ENCODE measurements around the gene KSR1.
"Not testable (repeated sequence)": the region's sequence is repeated elsewhere in the genome, so short reads cannot be mapped to it uniquely, and the experiment has no call there.

KSR1 gene

DNA sequence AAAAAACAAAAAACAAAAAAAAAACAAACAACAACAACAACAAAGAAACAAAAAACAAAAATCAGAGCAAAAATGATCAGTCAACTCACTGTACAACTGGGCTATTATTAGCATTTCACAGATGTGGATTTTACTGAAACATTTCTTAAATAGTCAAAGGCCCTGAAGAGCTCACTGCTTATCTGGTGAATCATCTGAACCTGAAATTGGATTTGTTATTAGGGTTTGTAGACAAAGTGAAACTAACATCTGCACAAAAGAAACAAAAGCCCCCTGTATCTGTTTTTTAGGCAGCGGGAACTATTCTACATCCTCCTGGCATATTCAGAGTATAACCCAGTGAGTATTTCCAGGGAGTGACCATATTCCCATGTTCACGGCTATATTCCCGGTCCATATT is 32.6 kb upstream of the KSR1 start:
- Histone ChIP-seq H3K9ac (ENCODE audit: insufficient read length) (no peak overlapping the region), H3K4me3 (no peak overlapping the region), H3K36me3 (ENCODE audit: insufficient read depth, low read length) (no peaks in the 10 kb centered on the region), H3K9me3 (ENCODE audit: low read depth, low read length) (no peaks in the 10 kb centered on the region), H3K27ac (no peak overlapping the region)
- DNase-seq (ENCODE audit: low read depth, low spot score), result no peak
- TF ChIP-seq POLR2AphosphoS5 (IDR thresholded peaks at IDR 0.05; ENCODE audit: borderline replicate concordance, low read depth, low read length), result no peak
- TF ChIP-seq EZH2 (IDR thresholded peaks at IDR 0.05), result no peak
- TF ChIP-seq FOXP2 (optimal IDR thresholded peaks at IDR 0.05; ENCODE audit: control extremely low read depth, extremely low read length, insufficient read depth), result no peak

DNA sequence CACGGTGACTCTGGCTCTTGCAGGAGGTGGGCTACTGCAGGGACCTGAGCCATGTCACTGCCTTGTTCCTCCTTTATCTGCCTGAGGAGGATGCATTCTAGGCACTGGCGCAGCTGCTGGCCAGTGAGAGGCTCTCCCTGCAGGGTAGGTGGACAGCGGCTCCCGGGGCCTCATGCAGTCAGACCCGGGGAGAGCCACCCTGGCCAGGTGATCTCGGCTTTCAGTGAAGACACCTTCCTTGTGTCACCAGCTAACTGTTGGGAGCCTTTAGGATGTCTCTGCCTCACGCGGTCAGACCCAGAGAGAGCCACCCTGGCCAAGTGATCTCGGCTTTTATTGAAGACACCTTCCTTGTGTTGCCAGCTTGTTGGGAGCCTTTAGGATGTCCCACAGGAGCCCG is 31.7 kb upstream of the KSR1 start:
- DNase-seq (ENCODE audit: low read depth, low spot score), result no peak
- Histone ChIP-seq H3K27ac (no peak overlapping the region), H3K9ac (ENCODE audit: insufficient read length) (no peak overlapping the region), H3K4me3 (no peak overlapping the region), H3K9me3 (ENCODE audit: low read depth, low read length) (no peaks in the 10 kb centered on the region), H3K36me3 (ENCODE audit: insufficient read depth, low read length) (no peaks in the 10 kb centered on the region)
- no peak for TF ChIP-seq POLR2AphosphoS5 (IDR thresholded peaks at IDR 0.05; ENCODE audit: borderline replicate concordance, low read depth, low read length)
- TF ChIP-seq FOXP2 (optimal IDR thresholded peaks at IDR 0.05; ENCODE audit: control extremely low read depth, extremely low read length, insufficient read depth), result no peak
- TF ChIP-seq EZH2 (IDR thresholded peaks at IDR 0.05), result no peak

DNA sequence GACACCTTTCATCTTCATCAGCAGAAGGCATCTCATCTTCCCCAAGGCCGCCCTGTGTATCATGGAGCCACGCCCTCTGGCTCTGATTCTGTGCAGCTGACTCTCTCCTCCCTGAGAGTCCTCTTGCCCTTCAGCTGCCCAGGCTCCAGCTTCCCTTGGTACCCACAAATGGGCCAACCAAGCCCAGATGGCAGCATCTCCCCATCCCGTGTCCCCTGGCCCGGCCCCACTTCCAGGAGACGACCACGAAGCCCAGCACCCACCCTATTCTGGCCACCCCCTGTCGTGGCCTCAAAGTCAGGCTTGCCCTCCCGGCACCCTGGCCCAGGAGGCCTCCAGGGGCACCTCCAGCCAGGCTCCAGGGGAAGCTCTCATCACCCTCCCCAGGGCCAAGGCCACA is 31.3 kb upstream of the KSR1 start:
- Histone ChIP-seq H3K9me3 (ENCODE audit: low read depth, low read length) (no peaks in the 10 kb centered on the region), H3K4me3 (no peak overlapping the region), H3K36me3 (ENCODE audit: insufficient read depth, low read length) (no peaks in the 10 kb centered on the region), H3K9ac (ENCODE audit: insufficient read length) (no peak overlapping the region), H3K27ac (no peak overlapping the region)
- no peak for DNase-seq (ENCODE audit: low read depth, low spot score)
- TF ChIP-seq EZH2 (IDR thresholded peaks at IDR 0.05), result no peak
- TF ChIP-seq FOXP2 (optimal IDR thresholded peaks at IDR 0.05; ENCODE audit: control extremely low read depth, extremely low read length, insufficient read depth), result no peak
- no peak for TF ChIP-seq POLR2AphosphoS5 (IDR thresholded peaks at IDR 0.05; ENCODE audit: borderline replicate concordance, low read depth, low read length)

DNA sequence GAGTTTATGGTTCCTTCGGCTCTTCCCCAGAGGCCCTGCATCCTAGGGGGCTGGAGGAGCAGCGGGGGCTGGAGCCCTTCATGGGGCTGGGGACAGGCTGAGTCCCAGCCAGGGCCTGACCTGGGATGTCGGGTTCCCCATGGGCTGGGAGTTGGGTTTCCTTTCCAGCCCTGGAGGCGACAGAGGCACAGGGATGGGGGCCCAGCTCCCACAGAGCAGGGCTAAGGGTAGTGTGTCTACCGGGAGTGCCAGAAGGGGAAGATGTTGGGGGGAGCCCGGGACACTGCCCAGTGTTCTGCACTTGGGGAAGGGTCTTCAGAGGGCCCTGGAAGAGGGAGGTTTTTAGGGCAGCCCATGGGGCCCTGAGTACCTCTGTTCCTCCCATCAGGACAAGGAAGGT is 30.7 kb upstream of the KSR1 start:
- not testable (repeated sequence) for H3K9ac ChIP-seq (ENCODE audit: insufficient read length); H3K4me3 ChIP-seq; H3K9me3 ChIP-seq (ENCODE audit: low read depth, low read length); H3K27ac ChIP-seq; H3K36me3 ChIP-seq (ENCODE audit: insufficient read depth, low read length); DNase-seq (ENCODE audit: low read depth, low spot score)

DNA sequence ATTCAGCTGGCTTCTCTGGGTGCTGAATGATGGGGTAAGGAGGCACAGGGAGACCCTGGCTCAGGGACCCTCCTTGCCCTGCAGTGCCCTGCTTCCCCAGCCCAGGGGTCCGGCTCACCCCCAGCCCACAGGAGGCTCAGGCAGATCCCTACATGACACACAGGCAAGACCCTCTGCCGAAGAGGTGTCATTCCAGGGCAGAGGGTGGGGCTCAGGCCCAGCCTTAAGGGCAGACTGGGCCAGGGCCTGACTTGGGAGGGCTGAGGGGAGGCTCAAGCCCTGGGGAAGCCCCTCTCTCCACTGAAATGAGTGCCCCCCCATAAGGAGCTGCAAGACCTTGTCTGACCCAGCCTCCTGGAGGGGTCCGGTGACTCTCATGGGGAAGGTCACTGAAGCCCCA is 30.3 kb upstream of the KSR1 start:
- Histone ChIP-seq H3K9me3 (ENCODE audit: low read depth, low read length) (no peaks in the 10 kb centered on the region), H3K9ac (ENCODE audit: insufficient read length) (no peak overlapping the region), H3K4me3 (no peak overlapping the region), H3K36me3 (ENCODE audit: insufficient read depth, low read length) (no peaks in the 10 kb centered on the region), H3K27ac (no peak overlapping the region)
- TF ChIP-seq POLR2AphosphoS5 (IDR thresholded peaks at IDR 0.05; ENCODE audit: borderline replicate concordance, low read depth, low read length) (no peak), FOXP2 (optimal IDR thresholded peaks at IDR 0.05; ENCODE audit: control extremely low read depth, extremely low read length, insufficient read depth) (no peak), EZH2 (IDR thresholded peaks at IDR 0.05) (no peak)
- no peak for DNase-seq (ENCODE audit: low read depth, low spot score)

DNA sequence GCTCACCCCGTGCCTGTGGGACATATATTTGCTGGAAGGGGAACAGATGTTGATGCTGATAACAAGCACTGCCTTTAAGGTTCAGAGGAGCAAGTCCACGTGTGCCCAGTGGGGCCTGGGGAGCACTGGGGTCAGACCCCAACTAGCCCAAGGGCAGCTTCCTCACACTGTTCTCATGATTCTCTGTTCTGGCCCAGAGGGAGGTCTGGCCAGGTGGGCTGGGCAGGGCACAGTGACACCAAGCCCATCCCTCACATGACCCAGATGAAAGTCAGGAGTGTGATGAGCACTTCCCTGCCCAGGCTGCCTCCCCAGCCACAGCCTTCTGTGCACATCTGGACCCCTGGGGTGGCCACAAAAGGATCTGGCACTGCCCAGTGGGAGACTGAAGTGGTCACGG is 29.8 kb upstream of the KSR1 start:
- not testable (repeated sequence) for H3K36me3 ChIP-seq (ENCODE audit: insufficient read depth, low read length); DNase-seq (ENCODE audit: low read depth, low spot score); H3K9me3 ChIP-seq (ENCODE audit: low read depth, low read length); H3K27ac ChIP-seq; H3K4me3 ChIP-seq; H3K9ac ChIP-seq (ENCODE audit: insufficient read length)

DNA sequence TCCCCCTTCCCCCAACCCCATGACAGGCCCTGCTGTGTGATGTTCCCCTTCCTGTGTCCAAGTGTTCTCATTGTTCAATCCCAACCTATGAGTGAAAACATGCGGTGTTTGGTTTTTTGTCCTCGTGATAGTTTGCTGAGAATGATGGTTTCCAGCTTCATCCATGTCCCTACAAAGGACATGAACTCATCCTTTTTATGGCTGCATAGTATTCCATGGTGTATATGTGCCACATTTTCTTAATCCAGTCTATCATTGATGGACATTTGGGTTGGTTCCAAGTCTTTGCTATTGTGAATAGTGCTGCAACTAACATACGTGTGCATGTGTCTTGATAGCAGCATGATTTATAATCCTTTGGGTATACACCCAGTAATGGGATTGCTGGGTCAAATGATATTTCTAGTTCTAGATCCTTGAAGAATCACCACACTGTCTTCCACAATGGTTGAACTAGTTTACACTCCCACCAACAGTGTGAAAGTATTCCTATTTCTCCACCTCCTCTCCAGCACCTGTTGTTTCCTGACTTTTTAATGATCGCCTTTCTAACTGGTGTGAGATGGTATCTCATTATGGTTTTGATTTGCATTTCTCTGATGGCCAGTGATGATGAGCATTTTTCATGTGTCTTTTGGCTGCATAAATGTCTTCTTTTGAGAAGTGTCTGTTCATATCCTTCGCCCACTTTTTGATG is 28.9 kb upstream of the KSR1 start:
- not testable (repeated sequence) for H3K9ac ChIP-seq (ENCODE audit: insufficient read length); H3K27ac ChIP-seq; DNase-seq (ENCODE audit: low read depth, low spot score); H3K4me3 ChIP-seq; H3K36me3 ChIP-seq (ENCODE audit: insufficient read depth, low read length); H3K9me3 ChIP-seq (ENCODE audit: low read depth, low read length)

DNA sequence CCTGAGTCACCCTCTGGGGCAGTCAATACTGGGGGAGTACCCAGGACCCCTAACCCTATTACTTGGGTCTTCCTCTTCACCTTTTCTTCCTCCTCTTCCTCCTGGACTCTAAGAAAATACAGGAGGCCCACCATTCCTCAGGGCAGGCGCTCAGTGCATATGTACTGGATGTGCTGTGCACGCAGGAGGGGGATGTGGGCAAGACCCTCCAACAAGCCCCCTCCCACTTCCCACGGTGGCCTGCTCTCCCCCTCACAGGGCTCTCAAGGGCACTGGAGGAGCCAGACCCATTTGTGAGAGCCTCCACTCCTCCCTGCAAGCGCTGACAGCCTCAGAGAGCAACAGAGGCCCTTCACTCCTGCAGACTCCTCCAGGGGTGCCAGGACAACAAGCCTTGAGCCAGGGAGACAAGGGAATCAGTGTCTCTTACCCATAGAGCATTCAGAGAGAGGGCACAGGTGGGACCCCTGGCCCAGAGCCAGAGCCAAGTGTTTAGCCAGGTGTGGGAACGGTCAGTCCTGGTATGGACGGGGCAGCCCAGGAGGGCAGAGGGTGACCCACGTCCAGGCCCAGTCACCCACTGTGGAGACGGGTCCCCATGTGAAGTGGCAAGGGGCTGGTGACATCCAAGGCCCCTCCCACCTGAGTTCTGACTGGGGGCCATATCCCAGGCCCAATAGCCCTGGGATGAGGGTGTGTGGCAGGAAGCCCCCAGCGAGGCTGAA is 27.3 kb upstream of the KSR1 start:
- no peak overlapping the region for H3K9ac ChIP-seq (ENCODE audit: insufficient read length)
- H3K4me3 ChIP-seq, result no peak overlapping the region
- no peak overlapping the region for H3K27ac ChIP-seq
- no peaks in the 10 kb centered on the region for H3K9me3 ChIP-seq (ENCODE audit: low read depth, low read length)
- H3K36me3 ChIP-seq (ENCODE audit: insufficient read depth, low read length), result no peaks in the 10 kb centered on the region
- no peak for TF ChIP-seq POLR2AphosphoS5 (IDR thresholded peaks at IDR 0.05; ENCODE audit: borderline replicate concordance, low read depth, low read length)
- no peak for TF ChIP-seq EZH2 (IDR thresholded peaks at IDR 0.05)
- DNase-seq (ENCODE audit: low read depth, low spot score), result no peak

DNA sequence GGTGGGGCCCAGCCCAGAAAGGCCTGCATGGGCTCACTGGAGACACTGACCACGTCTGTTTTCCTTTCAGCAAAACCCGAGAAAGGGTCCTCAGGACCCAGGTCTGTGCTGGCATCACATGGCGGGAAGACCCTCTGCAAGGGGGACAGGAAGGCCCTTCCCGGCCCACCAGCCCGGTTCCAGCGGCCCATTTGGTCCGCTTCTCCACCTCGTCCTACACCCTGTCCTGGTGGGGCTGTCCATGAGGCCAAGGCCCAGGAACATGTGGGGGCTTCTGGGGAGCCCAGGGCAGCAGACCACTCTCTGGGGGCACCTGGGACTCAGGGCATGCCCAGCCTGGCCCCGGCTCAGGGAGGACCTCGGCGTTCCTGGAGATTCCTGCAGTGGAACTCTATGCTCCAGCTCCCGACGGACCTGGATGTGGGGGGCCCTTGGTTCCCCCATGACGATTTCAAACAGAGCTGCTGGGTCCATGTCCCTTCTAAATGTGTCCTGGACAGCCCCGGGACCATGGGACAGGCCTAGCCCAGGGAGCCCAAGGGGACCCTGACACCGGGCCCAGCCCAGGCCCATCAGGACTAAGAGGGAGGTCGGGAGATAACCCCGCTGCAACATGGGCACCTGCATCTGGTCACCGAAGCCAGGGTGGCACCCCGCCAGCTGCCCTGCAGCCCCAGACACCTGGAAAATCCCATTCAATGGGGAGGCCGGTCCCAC is 26.4 kb upstream of the KSR1 start:
- H3K4me3 ChIP-seq, result no peak overlapping the region
- DNase-seq (ENCODE audit: low read depth, low spot score), result no peak
- no peaks in the 10 kb centered on the region for H3K36me3 ChIP-seq (ENCODE audit: insufficient read depth, low read length)
- H3K9me3 ChIP-seq (ENCODE audit: low read depth, low read length), result no peaks in the 10 kb centered on the region
- TF ChIP-seq POLR2AphosphoS5 (IDR thresholded peaks at IDR 0.05; ENCODE audit: borderline replicate concordance, low read depth, low read length) (no peak), EZH2 (IDR thresholded peaks at IDR 0.05) (no peak), FOXP2 (optimal IDR thresholded peaks at IDR 0.05; ENCODE audit: control extremely low read depth, extremely low read length, insufficient read depth) (no peak)
- H3K27ac ChIP-seq, result no peak overlapping the region
- no peak overlapping the region for H3K9ac ChIP-seq (ENCODE audit: insufficient read length)
